Left ventricle myocardium inferior (tissue), 1 donor: ENCODE measurements around the gene SLC5A6. TPM values are rescaled to one million over a fixed set of nuclear protein-coding genes. Genes with fewer than 3 reads are reported as not detected.

ENCODE experiments used
- DNase-seq: peaks from one replicate; pipeline ENCODE4 v3.0.0-alpha.2; 2020
- H3K27ac ChIP-seq: fragments of 200-600 bp; replicated peaks from 2 replicates; pipeline ENCODE4 v1.8.0; 2021
- H3K27me3 ChIP-seq: fragments of 200-600 bp; 2 replicates; pipeline ENCODE4 v1.8.0; 2021; ENCODE audit warnings: low read depth
- H3K36me3 ChIP-seq: fragments of 200-600 bp; 2 replicates; pipeline ENCODE4 v1.8.0; 2021
- H3K4me1 ChIP-seq: fragments of 200-600 bp; 2 replicates; pipeline ENCODE4 v1.8.0; 2021
- H3K4me3 ChIP-seq: fragments of 200-600 bp; 2 replicates; pipeline ENCODE4 v1.8.0; 2021; ENCODE audit warnings: mild to moderate bottlenecking, moderate library complexity
- H3K9me3 ChIP-seq: fragments of 200-600 bp; replicated peaks from 2 replicates; pipeline ENCODE4 v1.8.0; 2021
- CTCF ChIP-seq: fragments of 200-600 bp; IDR thresholded peaks from 2 replicates; pipeline ENCODE4 v1.8.0; 2021; ENCODE audit warnings: antibody characterized with exemption, mild to moderate bottlenecking, borderline replicate concordance
- intact Hi-C: fragments of 100-400 bp; cut with micrococcal nuclease; formaldehyde crosslinking; loops from one replicate; pipeline ENCODE4 v1.11.0; 2022
- total RNA-seq: library from RNA; stranded (reverse); fragmentation: NEBNext Ultra II Directional; extraction: Animal tissue kit (Norgen Biotek cat#: 25700); gene quantifications from one replicate; pipeline ENCODE4 v1.2.1, GENCODE V29; 2021
- donor health status: DM: no; HTN: yes; CAD: no; lungs with severe emphysema.

Gene SLC5A6
- total RNA-seq, 1 donor from 2014 or later: 12.0 TPM

DNA sequence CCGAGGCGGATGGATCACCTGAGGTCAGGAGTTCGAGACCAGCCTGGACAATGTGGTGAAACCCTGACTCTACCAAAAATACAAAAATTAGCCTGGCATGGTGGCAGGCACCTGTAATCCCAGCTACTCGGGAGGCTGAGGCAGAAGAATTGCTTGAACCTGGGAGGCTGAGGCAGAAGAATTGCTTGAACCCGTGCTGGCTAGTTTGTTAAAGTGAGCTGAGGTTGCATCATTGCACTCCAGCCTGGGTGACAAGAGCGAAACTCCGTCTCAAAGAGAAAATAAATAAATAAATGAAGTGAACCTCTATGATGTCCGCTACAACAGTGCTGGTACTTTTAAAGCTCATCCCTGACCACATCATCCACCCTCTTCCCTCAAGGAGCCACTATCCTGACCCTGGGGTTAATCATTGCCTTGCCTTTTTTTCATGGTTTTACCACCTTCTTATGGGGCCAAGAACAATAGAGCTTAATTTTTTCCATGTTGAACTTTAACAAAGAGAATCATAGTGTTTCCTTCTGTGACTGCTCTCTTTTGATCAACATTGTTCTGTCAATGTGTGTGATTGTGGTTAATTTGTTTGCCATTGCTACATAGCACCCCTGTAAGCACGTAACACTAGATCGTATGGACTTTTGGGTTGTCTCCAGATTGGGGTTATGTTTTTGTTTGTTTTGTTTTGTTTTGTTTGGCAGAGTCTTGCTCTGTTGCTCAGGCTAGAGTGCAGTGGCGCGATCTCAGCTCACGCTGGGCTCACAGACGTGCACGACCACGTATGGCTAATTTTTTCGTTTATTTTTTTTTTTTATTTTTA is 17.3 kb downstream of the SLC5A6 start:
- no peaks in the 10 kb centered on the region for H3K36me3 ChIP-seq
- TF ChIP-seq CTCF: no peak
- intact Hi-C loops: no loop called here
- H3K4me3 ChIP-seq: no peak overlapping the region
- H3K27ac ChIP-seq: no peak overlapping the region
- no peak for DNase-seq
- no peaks in the 10 kb centered on the region for H3K27me3 ChIP-seq
- no peaks in the 10 kb centered on the region for H3K4me1 ChIP-seq
- no peaks in the 10 kb centered on the region for H3K9me3 ChIP-seq

DNA sequence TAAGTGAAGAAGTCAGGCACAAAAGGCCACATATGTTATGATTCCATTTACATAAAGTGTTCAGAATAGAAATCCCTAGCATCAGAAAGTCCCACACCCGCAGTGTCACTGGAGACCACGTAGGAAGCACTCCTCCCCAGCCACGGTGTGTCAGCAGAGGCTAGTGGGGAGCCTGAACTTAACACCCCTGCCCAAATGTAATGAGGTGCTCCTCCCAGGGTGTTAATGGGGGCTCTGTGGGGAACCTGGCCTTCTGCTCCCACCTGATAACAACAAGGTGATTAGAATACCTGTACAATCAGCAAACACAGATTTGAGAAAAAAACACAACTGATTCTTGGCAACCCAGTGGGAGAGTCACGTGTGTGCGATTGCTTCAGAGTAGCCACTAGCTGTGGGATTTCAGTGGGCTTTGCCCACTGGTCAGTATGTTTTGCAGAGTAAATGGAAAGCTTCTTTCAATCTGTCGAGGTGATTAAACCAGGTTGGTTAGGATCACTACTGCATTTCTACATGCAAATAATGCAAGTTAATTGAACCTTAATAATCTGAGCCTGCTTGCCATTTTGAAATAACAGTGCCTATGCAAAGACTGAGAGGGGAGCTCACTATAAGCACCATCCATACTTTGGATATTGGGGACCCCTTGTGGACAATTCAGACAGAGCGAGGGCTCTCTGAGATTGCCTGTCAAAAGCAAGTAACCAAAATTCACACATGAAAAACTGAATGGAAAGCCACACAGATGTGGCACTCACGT is 20.8 kb downstream of the SLC5A6 start:
- intact Hi-C loops: no loop called here
- H3K27ac ChIP-seq: no peak overlapping the region
- H3K9me3 ChIP-seq: no peaks in the 10 kb centered on the region
- H3K27me3 ChIP-seq: peaks cover 17% of the 10 kb centered on the region
- TF ChIP-seq CTCF: peak; percentile 75
- no peaks in the 10 kb centered on the region for H3K36me3 ChIP-seq
- no peak overlapping the region for H3K4me3 ChIP-seq
- H3K4me1 ChIP-seq: peaks cover under 1% of the 10 kb centered on the region
- no peak for DNase-seq

DNA sequence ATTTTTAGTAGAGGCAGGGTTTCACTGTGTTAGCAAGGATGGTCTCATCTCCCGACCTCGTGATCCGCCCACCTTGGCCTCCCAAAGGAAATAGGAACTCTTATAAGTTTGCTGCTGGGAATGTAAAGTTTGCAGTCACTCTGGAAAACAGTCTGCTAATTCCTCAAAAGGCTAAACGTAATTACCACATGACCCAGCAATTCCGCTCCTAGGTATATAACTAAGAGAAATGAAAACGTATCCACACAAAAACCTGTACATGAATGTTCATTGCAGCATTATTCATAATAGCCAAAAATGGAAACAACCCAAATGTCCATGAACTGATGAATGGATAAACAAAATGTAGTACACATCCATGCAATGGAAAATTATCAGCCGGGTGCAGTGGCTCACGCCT is 22.1 kb downstream of the SLC5A6 start:
- intact Hi-C loops: no loop called here
- H3K27me3 ChIP-seq: peaks cover 17% of the 10 kb centered on the region
- TF ChIP-seq CTCF: no peak

DNA sequence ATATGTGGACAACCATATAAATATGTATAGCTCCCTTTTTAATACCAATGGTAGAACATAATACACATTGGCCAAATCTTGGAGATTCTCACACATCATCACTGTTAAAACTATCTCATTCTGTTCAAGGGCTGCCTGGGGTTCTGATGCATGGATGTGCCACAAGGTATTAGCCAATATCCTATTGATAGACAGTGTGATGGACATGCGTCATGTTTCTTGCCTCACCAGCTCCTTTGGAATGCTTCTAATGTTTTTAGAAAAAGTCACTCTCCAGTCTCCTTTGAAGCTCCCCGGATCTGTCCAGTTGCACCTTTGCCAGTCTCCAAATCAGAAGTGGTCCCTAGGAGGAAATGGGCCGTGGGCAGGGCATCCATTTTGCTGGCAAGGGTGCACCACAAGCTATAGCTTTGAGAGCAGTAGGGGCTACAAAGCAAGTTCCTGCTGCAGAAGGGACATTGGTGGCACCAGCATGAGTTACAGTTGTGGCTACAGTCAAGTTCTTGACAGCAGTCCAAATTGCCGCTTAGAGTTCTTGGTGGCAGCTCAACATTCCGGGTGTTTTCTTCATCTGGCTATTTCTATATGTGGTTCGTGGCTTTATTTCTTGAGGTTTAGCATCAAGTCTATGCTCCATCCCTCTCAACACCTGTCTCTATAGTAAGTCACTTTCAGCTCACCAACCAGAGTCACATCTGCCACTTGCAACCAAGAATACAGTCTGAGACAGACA is 25.3 kb downstream of the SLC5A6 start:
- DNase-seq: no peak
- H3K36me3 ChIP-seq: no peaks in the 10 kb centered on the region
- no peaks in the 10 kb centered on the region for H3K9me3 ChIP-seq
- TF ChIP-seq CTCF: no peak
- intact Hi-C loops: no loop called here
- H3K27ac ChIP-seq: no peak overlapping the region
- peaks cover 17% of the 10 kb centered on the region for H3K27me3 ChIP-seq
- H3K4me3 ChIP-seq: no peak overlapping the region
- peaks cover 26% of the 10 kb centered on the region for H3K4me1 ChIP-seq

More for the DNA sequence above, 22.1 kb downstream of the SLC5A6 start:
- no peak overlapping the region for H3K4me3 ChIP-seq
- DNase-seq: no peak
- no peaks in the 10 kb centered on the region for H3K9me3 ChIP-seq
- no peak overlapping the region for H3K27ac ChIP-seq
- no peaks in the 10 kb centered on the region for H3K36me3 ChIP-seq
- peaks cover 13% of the 10 kb centered on the region for H3K4me1 ChIP-seq

DNA sequence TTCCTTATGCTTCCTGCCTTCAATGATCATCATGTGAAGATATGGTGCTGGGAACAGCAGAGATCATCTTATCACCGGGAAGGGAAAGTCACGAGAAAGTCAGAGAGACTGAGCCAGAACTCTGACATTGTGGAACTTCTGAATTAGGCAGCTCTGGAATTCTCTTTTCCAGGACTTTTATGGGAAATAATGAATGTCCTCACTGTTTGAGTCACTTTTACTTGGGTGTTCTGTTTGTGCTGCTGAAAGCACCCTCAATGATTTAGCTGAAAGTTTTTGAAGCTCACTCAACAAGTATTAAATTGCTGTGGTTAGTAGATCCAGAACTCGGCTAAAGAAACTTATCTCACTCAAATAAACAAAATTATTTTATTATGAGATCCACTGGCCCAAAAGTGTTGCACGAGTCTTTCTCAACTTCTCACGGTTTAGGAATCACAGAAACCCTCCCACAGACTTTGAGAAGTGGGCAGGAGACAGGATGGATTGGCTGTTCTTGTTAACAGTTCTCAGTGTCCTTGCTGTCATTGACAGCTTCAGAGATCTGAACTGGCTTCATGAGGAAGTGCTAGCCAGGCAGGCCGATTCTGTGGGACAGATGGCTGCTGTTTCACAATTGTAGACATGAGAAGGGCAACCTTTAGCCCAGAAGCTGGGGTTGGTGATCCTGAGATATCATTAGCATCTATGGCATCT is 26.6 kb downstream of the SLC5A6 start:
- Histone ChIP-seq H3K27ac (peak overlapping the region; percentile 77), H3K4me3 (no peak overlapping the region), H3K9me3 (no peaks in the 10 kb centered on the region), H3K36me3 (no peaks in the 10 kb centered on the region), H3K4me1 (peaks cover 26% of the 10 kb centered on the region), H3K27me3 (peaks cover 17% of the 10 kb centered on the region)
- intact Hi-C loops: no loop called here
- no peak for TF ChIP-seq CTCF
- DNase-seq: no peak
